K562 (cell line): Measurements from ENCODE around the gene TIMM17A. TPM values are rescaled to one million over a fixed set of nuclear protein-coding genes. Genes with fewer than 3 reads are reported as not detected.

Source experiments
- COPS2 ChIP-seq: fragments of 450-650 bp; conservative IDR thresholded peaks from 2 replicates; pipeline ENCODE4 v1.6.1; 2016; ENCODE audit warnings: mild to moderate bottlenecking, moderate library complexity
- FOSL1 ChIP-seq: fragments of 200-800 bp; sonication (Bioruptor generic); conservative IDR thresholded peaks from 2 replicates; pipeline ENCODE4 v1.6.1; 2016; ENCODE audit warnings: missing genetic modification characterization, missing compliant biosample characterization
- KDM4B ChIP-seq, 2 experiments: fragments of 450-650 bp in 1 of 2; sonication (generic) in 1 of 2; IDR thresholded peaks; 2 replicates each; pipeline ENCODE4 v1.6.1; 2016 to 2017; ENCODE audit warnings: borderline replicate concordance in 2 of 2, antibody characterized with exemption in 1 of 2, low read depth in 1 of 2, mild to moderate bottlenecking in 1 of 2
- MAFG ChIP-seq: fragments of 450-650 bp; conservative IDR thresholded peaks from 2 replicates; pipeline ENCODE4 v1.6.1; 2016; ENCODE audit warnings: missing genetic modification characterization, missing compliant biosample characterization
- MECOM ChIP-seq: fragments of 250-450 bp; sonication (Bioruptor Pico); IDR thresholded peaks from 2 replicates; pipeline ENCODE4 v1.8.0; 2022; ENCODE audit warnings: inconsistent platforms
- POLR2B ChIP-seq: fragments of 450-650 bp; IDR thresholded peaks from 2 replicates; pipeline ENCODE4 v1.6.1; 2018; ENCODE audit warnings: low read depth; ENCODE audit not compliant: partially characterized antibody
- PRDM10 ChIP-seq: fragments of 450-650 bp; IDR thresholded peaks from 2 replicates; pipeline ENCODE4 v1.6.1; 2018; ENCODE audit not compliant: partially characterized antibody
- RAD21 ChIP-seq, 2 experiments: fragments of 250-450 bp in 1 of 2; fragments of 450-650 bp in 1 of 2; sonication (Bioruptor Pico) in 1 of 2; formaldehyde crosslinking in 1 of 2; IDR thresholded peaks in 1 of 2; conservative IDR thresholded peaks in 1 of 2; 2 replicates each; pipeline versions ENCODE4 v1.4.0 to v1.8.0; 2020 to 2022; ENCODE audit warnings: mild to moderate bottlenecking in 2 of 2, moderate library complexity in 1 of 2
- SOX6 ChIP-seq: fragments of 450-650 bp; IDR thresholded peaks from 2 replicates; pipeline ENCODE4 v1.6.1; 2014; ENCODE audit warnings: mild to moderate bottlenecking
- SRSF3 ChIP-seq: fragments of 200-400 bp; formaldehyde crosslinking; IDR thresholded peaks from 2 replicates; pipeline ENCODE4 v1.6.1; 2016; ENCODE audit warnings: mild to moderate bottlenecking, low read length, moderate library complexity; ENCODE audit not compliant: insufficient read depth
- TAF9B ChIP-seq: fragments of 450-650 bp; IDR thresholded peaks from 2 replicates; pipeline ENCODE4 v1.6.1; 2018; ENCODE audit warnings: mild to moderate bottlenecking; ENCODE audit not compliant: partially characterized antibody
- XRCC4 ChIP-seq: IDR thresholded peaks from one replicate; pipeline ENCODE4 v1.6.1; 2011; ENCODE audit not compliant: insufficient read depth, insufficient read length; ENCODE audit errors: extremely low read depth
- ZKSCAN1 ChIP-seq: fragments of 150-350 bp; IDR thresholded peaks from 2 replicates; pipeline ENCODE4 v1.6.1; 2016; ENCODE audit warnings: low read depth, low read length
- ZNF165 ChIP-seq: fragments of 250-450 bp; sonication (Bioruptor Pico); IDR thresholded peaks from 2 replicates; pipeline ENCODE4 v1.4.0; 2020; ENCODE audit warnings: borderline replicate concordance
- ZNF175 ChIP-seq: fragments of 200-800 bp; sonication (Bioruptor generic); IDR thresholded peaks from 2 replicates; pipeline ENCODE4 v1.6.1; 2016; ENCODE audit warnings: low read depth, mild to moderate bottlenecking, missing genetic modification characterization, missing compliant biosample characterization
- polyA plus RNA-seq, 8 experiments: library from polyadenylated mRNA; depleted of rRNA in 4 of 8; stranded (reverse) in 5 of 8; unstranded in 3 of 8; fragments of >200 nt; fragmentation: Nextera tagmentation in 2 of 8; fragmentation: Illumina TruSeq in 1 of 8; extraction: Ambion mirVana in 2 of 8; extraction: Trizol in 1 of 8; gene quantifications; 2 replicates each; pipeline versions ENCODE4 v1.2.1 to v1.2.3, GENCODE V29; 2011 to 2014; ENCODE audit warnings: inconsistent platforms in 1 of 8, missing spikeins in 1 of 8
- total RNA-seq, 7 experiments: library from RNA; depleted of rRNA in 6 of 7; stranded (reverse); fragments of >200 nt in 6 of 7; fragmentation: Illumina TruSeq in 2 of 7; extraction: Trizol in 2 of 7; gene quantifications; 2 replicates each; pipeline versions ENCODE4 v1.2.1 to v1.2.3, GENCODE V29; 2011 to 2021; ENCODE audit warnings: low replicate concordance in 1 of 7
- TF ChIP-seq, protein P1 (sequence below): fragments of 150-350 bp; conservative IDR thresholded peaks from 2 replicates; pipeline ENCODE4 v1.6.1; 2014; ENCODE audit warnings: low read length
- TF ChIP-seq, protein P2 (sequence below): fragments of 250-450 bp; sonication (Bioruptor Pico); IDR thresholded peaks from 2 replicates; pipeline ENCODE4 v1.8.0; 2021; ENCODE audit warnings: moderate library complexity, mild to moderate bottlenecking, inconsistent platforms
- TF ChIP-seq, protein P3 (sequence below): fragments of 450-650 bp; IDR thresholded peaks from 2 replicates; pipeline ENCODE4 v1.6.1; 2018; ENCODE audit warnings: mild to moderate bottlenecking, low read depth; ENCODE audit not compliant: partially characterized antibody

The TIMM17A gene
- total and polyA plus RNA-seq, 9 of the 15 experiments (the other 6 are each of a cell fraction or from before 2014, with no cell fraction given): 116 to 744 (median 180) TPM

- TF ChIP-seq, protein P1, sequence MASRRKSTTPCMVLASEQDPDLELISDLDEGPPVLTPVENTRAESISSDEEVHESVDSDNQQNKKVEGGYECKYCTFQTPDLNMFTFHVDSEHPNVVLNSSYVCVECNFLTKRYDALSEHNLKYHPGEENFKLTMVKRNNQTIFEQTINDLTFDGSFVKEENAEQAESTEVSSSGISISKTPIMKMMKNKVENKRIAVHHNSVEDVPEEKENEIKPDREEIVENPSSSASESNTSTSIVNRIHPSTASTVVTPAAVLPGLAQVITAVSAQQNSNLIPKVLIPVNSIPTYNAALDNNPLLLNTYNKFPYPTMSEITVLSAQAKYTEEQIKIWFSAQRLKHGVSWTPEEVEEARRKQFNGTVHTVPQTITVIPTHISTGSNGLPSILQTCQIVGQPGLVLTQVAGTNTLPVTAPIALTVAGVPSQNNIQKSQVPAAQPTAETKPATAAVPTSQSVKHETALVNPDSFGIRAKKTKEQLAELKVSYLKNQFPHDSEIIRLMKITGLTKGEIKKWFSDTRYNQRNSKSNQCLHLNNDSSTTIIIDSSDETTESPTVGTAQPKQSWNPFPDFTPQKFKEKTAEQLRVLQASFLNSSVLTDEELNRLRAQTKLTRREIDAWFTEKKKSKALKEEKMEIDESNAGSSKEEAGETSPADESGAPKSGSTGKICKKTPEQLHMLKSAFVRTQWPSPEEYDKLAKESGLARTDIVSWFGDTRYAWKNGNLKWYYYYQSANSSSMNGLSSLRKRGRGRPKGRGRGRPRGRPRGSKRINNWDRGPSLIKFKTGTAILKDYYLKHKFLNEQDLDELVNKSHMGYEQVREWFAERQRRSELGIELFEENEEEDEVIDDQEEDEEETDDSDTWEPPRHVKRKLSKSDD: no peak
- TF ChIP-seq ZNF175 (CRISPR knock-in tag): peak; percentile 65
- peak; percentile 65; the same call in 1 of the 2 replicates for TF ChIP-seq MECOM (CRISPR knock-in tag)
- TF ChIP-seq RAD21 (CRISPR knock-in tag; conservative IDR thresholded peaks at IDR 0.05 in 1 of 2, IDR thresholded peaks at IDR 0.05 in 1 of 2): no peak
- no peak for TF ChIP-seq XRCC4
- TF ChIP-seq KDM4B (IDR thresholded peaks at IDR 0.05; ENCODE audit: borderline replicate concordance in 2 of 2, low read depth in 1 of 2): no peak
- no peak for TF ChIP-seq TAF9B
- TF ChIP-seq FOSL1 (tag): peak; percentile 76
- TF ChIP-seq, protein P2, sequence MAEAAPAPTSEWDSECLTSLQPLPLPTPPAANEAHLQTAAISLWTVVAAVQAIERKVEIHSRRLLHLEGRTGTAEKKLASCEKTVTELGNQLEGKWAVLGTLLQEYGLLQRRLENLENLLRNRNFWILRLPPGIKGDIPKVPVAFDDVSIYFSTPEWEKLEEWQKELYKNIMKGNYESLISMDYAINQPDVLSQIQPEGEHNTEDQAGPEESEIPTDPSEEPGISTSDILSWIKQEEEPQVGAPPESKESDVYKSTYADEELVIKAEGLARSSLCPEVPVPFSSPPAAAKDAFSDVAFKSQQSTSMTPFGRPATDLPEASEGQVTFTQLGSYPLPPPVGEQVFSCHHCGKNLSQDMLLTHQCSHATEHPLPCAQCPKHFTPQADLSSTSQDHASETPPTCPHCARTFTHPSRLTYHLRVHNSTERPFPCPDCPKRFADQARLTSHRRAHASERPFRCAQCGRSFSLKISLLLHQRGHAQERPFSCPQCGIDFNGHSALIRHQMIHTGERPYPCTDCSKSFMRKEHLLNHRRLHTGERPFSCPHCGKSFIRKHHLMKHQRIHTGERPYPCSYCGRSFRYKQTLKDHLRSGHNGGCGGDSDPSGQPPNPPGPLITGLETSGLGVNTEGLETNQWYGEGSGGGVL (CRISPR knock-in tag): no peak
- no peak for TF ChIP-seq COPS2
- TF ChIP-seq, protein P3, sequence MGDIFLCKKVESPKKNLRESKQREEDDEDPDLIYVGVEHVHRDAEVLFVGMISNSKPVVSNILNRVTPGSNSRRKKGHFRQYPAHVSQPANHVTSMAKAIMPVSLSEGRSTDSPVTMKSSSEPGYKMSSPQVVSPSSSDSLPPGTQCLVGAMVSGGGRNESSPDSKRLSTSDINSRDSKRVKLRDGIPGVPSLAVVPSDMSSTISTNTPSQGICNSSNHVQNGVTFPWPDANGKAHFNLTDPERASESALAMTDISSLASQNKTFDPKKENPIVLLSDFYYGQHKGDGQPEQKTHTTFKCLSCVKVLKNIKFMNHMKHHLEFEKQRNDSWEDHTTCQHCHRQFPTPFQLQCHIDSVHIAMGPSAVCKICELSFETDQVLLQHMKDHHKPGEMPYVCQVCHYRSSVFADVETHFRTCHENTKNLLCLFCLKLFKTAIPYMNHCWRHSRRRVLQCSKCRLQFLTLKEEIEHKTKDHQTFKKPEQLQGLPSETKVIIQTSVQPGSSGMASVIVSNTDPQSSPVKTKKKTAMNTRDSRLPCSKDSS: no peak
- no peak for TF ChIP-seq ZKSCAN1
- TF ChIP-seq ZNF165 (CRISPR knock-in tag): no peak
- TF ChIP-seq MAFG: no peak
- TF ChIP-seq POLR2B: no peak
- no peak for TF ChIP-seq SRSF3
- peak; percentile 90 for TF ChIP-seq SOX6
- TF ChIP-seq PRDM10: no peak
These were observed 52.6 kb downstream of the TIMM17A start (continued) for GRCh38 chr1:202007805-202008489.
